ENCODE measurements around the gene FRS2. TPM values are rescaled to one million over a fixed set of nuclear protein-coding genes. Genes with fewer than 3 reads are reported as not detected.

The FRS2 gene
- total RNA-seq, 1 experiment from 2014 or later: 35.0 TPM

DNA sequence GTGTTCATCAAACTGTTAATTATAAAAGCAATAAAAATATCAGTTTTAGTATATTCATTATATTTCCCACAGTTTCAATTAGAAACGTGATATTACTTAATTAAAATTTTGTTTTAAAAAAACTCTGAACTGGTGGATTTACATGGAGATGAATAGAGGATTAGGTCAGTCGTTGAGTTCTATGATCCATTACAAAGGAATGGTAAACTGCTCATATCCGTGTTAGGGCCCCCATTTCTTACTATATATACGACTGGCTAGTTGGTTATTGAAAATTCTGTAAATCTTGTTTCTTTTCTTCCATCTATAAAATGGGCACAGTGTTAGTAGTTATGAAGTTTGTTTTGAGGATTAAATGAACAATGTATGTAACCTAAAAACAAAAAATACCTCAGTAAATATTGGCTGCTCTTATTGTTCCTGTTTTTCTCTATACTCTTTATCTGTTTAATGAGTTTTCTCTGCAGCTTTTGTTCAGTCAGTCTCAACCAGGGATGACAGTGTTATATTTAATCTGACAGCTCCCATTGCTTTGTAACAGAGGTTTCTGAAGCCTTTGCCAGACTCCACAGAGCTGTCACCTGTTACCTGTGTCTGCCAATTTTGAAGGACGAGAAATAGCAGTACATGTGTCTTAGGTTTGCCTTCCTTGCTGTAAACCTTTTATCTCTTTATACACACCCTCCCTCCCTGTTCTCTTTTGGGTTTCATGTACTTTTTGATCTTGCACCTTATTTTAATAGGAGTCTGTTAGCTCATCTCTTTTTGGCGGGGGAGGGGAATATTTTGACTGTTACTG, 41.5 kb downstream of the FRS2 start:
- no peaks in the 10 kb centered on the region for H4K20me1 ChIP-seq (ENCODE audit: low read length)
- DNase-seq (no peak), ATAC-seq (no peak)
- no TSS peak for BruUV-seq (replicated peaks)
- no peaks in the 10 kb centered on the region for H3K9me3 ChIP-seq (ENCODE audit: low read length)
- no peaks in the 10 kb centered on the region for H3K27me3 ChIP-seq (ENCODE audit: low read length)
- H3K9me2 ChIP-seq (replicated peaks; ENCODE audit: low read length): no peaks in the 10 kb centered on the region
- H3K4me2 ChIP-seq (ENCODE audit: low read length): no peak overlapping the region
- no peak overlapping the region for H3K4me3 ChIP-seq (ENCODE audit: low read length)
- no peaks in the 10 kb centered on the region for H3F3A ChIP-seq (ENCODE audit: low read length, unreplicated experiment)
- H3K4me1 ChIP-seq (ENCODE audit: insufficient read depth, low read length): peaks cover 3% of the 10 kb centered on the region; the same call in 1 of the 2 replicates
- TF ChIP-seq, protein P1, sequence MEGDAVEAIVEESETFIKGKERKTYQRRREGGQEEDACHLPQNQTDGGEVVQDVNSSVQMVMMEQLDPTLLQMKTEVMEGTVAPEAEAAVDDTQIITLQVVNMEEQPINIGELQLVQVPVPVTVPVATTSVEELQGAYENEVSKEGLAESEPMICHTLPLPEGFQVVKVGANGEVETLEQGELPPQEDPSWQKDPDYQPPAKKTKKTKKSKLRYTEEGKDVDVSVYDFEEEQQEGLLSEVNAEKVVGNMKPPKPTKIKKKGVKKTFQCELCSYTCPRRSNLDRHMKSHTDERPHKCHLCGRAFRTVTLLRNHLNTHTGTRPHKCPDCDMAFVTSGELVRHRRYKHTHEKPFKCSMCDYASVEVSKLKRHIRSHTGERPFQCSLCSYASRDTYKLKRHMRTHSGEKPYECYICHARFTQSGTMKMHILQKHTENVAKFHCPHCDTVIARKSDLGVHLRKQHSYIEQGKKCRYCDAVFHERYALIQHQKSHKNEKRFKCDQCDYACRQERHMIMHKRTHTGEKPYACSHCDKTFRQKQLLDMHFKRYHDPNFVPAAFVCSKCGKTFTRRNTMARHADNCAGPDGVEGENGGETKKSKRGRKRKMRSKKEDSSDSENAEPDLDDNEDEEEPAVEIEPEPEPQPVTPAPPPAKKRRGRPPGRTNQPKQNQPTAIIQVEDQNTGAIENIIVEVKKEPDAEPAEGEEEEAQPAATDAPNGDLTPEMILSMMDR (conservative IDR thresholded peaks at IDR 0.05; ENCODE audit: low read depth, low read length): no peak
- no peak for TF ChIP-seq EZH2 (IDR thresholded peaks at IDR 0.05; ENCODE audit: low read length, unreplicated experiment)
- H3K9ac ChIP-seq (ENCODE audit: low read length): no peak overlapping the region
- H2AFZ ChIP-seq (ENCODE audit: low read length): no peak overlapping the region
- CTCF ChIA-PET: no interaction called here
- no peak overlapping the region for H3K27ac ChIP-seq (ENCODE audit: low read length)
- H3K79me2 ChIP-seq (ENCODE audit: low read length): peaks cover 95% of the 10 kb centered on the region
- intact Hi-C loops (cut with micrococcal nuclease): no loop called here
- H3K36me3 ChIP-seq (ENCODE audit: low read depth, low read length): no peaks in the 10 kb centered on the region
- POLR2A ChIA-PET (ENCODE audit: unreplicated experiment): no interaction called here

DNA sequence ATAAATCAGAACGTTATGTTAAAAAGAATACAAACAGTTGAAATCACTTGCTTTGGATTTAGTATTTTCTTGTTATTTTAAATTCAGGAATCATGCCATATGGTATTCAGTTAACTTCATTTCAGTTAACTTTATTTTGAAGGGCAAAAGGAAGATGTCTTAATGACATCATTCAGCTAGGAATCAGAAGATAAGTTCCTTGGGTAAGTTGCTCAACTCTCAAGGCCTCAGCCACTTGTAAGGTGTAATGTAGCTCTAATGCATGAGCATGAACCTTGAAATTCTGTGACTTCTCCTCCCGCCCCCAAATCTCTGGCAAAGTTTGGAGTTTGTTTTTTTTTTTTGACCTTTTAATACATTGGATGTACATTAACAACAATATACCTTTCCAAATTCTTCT, 42.6 kb downstream of the FRS2 start:
- no peaks in the 10 kb centered on the region for H3K9me2 ChIP-seq (replicated peaks; ENCODE audit: low read length)
- H3F3A ChIP-seq (ENCODE audit: low read length, unreplicated experiment): no peaks in the 10 kb centered on the region
- no peak overlapping the region for H3K27ac ChIP-seq (ENCODE audit: low read length)
- H3K79me2 ChIP-seq (ENCODE audit: low read length): peaks cover 96% of the 10 kb centered on the region
- no peak for DNase-seq
- H3K4me3 ChIP-seq (ENCODE audit: low read length): no peak overlapping the region
- H3K4me2 ChIP-seq (ENCODE audit: low read length): no peak overlapping the region
- POLR2A ChIA-PET (ENCODE audit: unreplicated experiment): no interaction called here
- H3K9me3 ChIP-seq (ENCODE audit: low read length): no peaks in the 10 kb centered on the region
- H2AFZ ChIP-seq (ENCODE audit: low read length): no peak overlapping the region
- intact Hi-C loops (cut with micrococcal nuclease): no loop called here
- H3K4me1 ChIP-seq (ENCODE audit: insufficient read depth, low read length): peaks cover 3% of the 10 kb centered on the region; the same call in 1 of the 2 replicates
- H4K20me1 ChIP-seq (ENCODE audit: low read length): no peaks in the 10 kb centered on the region
- no TSS peak for BruUV-seq (replicated peaks)
- CTCF ChIA-PET: interaction anchor here (0.7 kb wide), 1 partner anchor 42 kb away, joined by 4 read pairs; no protein-coding TSS in a partner anchor
- H3K27me3 ChIP-seq (ENCODE audit: low read length): no peaks in the 10 kb centered on the region
- TF ChIP-seq EZH2 (IDR thresholded peaks at IDR 0.05; ENCODE audit: low read length, unreplicated experiment): no peak
- TF ChIP-seq, protein P1 (conservative IDR thresholded peaks at IDR 0.05; ENCODE audit: low read depth, low read length): no peak
- no peak for TF ChIP-seq EZH2phosphoT487 (IDR thresholded peaks at IDR 0.05; ENCODE audit: borderline replicate concordance, low read length)
- no peak for ATAC-seq
- H3K9ac ChIP-seq (ENCODE audit: low read length): no peak overlapping the region
- no peaks in the 10 kb centered on the region for H3K36me3 ChIP-seq (ENCODE audit: low read depth, low read length)

DNA sequence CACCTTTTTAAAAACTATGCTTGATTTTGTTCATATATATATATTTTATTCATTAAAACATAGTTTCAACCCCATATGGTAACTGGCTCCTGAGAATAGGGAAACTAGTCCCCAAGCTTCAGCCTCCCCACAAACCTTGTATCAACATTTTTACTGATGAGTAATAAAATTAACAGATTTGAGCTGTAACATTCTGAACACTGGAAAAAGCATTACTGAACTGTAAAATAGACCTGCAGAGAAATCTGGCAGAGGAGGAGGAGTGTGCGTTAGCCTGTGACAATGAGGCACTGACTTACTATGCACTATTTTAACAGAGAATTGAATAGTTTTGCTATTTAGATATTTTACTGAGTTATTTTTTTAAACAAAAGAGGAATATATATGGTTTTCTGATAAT, 43.1 kb downstream of the FRS2 start:
- Histone ChIP-seq H3K4me3 (ENCODE audit: low read length) (no peak overlapping the region), H3K27ac (ENCODE audit: low read length) (no peak overlapping the region), H3K9ac (ENCODE audit: low read length) (no peak overlapping the region), H3K79me2 (ENCODE audit: low read length) (peaks cover 97% of the 10 kb centered on the region), H3K9me3 (ENCODE audit: low read length) (no peaks in the 10 kb centered on the region), H4K20me1 (ENCODE audit: low read length) (no peaks in the 10 kb centered on the region), H3K4me2 (ENCODE audit: low read length) (no peak overlapping the region), H3K36me3 (ENCODE audit: low read depth, low read length) (no peaks in the 10 kb centered on the region), H3K4me1 (ENCODE audit: insufficient read depth, low read length) (peaks cover 3% of the 10 kb centered on the region; the same call in 1 of the 2 replicates), H3K27me3 (ENCODE audit: low read length) (no peaks in the 10 kb centered on the region), H2AFZ (ENCODE audit: low read length) (no peak overlapping the region), H3F3A (ENCODE audit: low read length, unreplicated experiment) (no peaks in the 10 kb centered on the region), H3K9me2 (replicated peaks; ENCODE audit: low read length) (no peaks in the 10 kb centered on the region)
- ATAC-seq: peak; percentile 51
- BruUV-seq (replicated peaks): no TSS peak
- intact Hi-C loops (cut with micrococcal nuclease): no loop called here
- POLR2A ChIA-PET (ENCODE audit: unreplicated experiment): no interaction called here
- no peak for DNase-seq
- CTCF ChIA-PET: no interaction called here
- TF ChIP-seq, protein P1 (conservative IDR thresholded peaks at IDR 0.05; ENCODE audit: low read depth, low read length): no peak
- no peak for TF ChIP-seq EZH2phosphoT487 (IDR thresholded peaks at IDR 0.05; ENCODE audit: borderline replicate concordance, low read length)
- TF ChIP-seq EZH2 (IDR thresholded peaks at IDR 0.05; ENCODE audit: low read length, unreplicated experiment): no peak

Measured in PC-3 (cell line).